ENCODE measurements around the gene PRDM2. TPM values are rescaled to one million over a fixed set of nuclear protein-coding genes. Genes with fewer than 3 reads are reported as not detected.

Gene PRDM2
- polyA plus RNA-seq, 1 donor = 43.3 TPM

DNA sequence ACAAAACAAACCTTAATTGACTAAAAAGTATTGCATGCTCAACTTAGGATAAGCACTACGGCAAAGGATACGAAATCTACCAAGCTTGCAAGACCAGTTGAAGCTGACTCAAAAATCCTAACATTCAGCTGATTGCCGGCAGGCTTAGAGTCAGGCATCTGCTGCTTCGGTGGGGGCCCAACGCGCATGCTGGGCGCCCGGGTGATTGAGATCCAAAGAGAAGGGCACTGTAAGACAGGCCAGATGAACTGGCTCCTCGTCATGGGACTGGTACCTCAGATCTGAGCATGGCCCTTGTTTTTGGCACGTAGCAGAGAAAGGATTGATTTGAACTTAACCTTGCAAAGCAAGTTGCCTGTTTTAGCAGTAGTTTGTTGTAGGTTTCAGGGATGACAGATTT, 86.6 kb downstream of the PRDM2 start:
- DNase-seq = no peak

DNA sequence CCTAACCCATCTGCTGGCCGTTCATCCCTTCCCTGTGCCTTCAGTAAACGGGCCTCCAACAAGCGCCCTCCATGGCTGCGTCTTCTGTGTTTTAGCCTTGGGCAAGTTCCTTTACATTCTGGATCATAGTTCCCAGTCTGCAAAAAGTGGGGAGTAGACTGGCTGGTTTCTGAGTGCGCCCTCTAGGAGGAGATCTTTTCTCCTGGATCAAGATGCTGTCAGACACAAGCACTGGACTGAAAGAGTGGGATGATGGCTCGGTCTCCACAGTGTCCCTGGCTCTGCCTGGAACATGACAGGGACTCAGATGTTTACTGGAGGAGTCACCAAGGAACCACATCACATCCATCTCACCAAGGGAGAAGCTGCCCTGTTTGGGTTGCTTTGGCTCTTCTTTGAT, 88.8 kb downstream of the PRDM2 start:
- no peak for DNase-seq

DNA sequence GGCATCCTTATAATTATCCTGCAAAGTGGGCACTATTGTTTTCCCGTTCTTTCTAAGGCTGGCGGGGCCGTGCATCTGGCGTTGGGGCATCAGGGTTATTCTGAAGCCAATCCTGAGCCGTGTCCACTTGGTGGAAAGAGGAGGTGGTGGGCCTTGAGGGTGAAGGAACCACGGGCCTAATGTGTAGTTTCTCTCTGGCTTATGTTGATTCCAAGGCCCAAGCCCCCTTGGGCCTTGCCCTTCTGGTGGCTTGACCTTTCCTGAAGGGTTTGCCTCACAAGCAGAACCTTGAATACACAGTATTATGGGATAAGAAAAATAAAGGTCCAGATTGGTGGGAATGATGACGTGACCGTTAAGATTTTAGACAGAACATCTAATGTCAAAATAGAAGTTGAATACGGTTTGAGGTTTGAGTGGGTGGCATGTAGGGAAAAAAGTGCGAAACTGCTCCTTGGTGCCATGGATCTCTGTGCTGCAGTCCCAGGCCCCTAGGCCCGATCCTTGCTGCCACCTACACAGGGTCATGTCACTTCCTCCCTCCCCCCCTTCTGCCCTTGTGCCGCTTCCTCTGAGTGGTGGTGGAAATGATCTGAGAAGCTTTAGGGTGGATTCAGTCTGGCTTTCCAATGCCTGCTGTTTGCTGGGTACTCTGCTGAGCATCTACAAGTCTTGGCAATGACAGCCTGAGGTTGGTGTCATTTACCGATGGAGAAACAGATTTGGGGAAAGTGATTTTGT, 90.5 kb downstream of the PRDM2 start:
- no peak for DNase-seq

DNA sequence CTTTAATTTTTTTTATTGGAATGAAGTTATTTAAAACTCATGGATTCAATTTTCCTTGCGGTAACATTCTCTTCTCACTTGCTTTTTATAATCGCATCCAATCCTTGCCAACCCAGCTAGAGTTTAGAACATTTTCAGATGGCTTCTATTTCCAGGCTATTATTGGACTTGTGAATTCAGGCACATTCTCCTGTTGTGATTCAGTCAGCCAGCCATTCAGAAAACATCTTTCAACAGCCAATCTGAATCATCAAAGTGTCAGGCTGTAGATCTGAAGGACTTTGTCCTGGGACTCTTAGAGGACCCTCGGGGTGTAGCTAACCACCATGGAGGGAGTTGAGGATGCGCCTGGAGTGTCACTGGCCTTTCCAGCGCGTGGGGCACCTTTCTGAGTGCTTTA, 92.4 kb downstream of the PRDM2 start:
- DNase-seq = no peak

DNA sequence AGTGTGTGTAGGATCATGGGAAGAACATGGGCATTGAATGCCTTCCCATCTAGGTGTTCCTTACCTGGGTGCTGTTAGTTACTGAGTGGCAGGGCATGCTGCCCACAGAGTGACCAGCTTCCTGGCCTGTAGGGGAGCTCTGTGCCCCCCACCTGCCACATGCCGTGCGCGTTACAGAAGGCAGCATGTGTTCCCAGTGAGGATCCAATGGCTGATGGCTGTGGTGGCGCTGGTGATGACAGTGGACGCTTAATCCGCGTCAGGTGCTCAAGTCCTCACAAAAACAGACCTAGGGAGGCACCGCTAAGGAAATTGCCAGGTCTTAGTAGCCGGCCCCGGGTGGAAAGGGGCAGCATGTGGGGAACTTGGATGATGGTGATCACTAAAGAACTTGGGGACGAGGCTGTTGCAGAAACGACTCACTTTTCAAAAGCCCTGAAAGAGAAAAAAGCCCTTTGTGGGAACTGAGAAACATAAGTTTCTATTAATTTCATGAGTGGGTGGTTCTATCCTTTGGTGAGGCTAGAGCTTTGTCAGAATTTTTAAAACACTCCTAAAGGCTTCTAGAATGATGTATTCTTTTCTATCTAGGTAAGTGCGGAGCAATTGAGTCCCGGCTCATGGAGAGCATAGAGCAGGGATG, 93.2 kb downstream of the PRDM2 start:
- DNase-seq = no peak

DNA sequence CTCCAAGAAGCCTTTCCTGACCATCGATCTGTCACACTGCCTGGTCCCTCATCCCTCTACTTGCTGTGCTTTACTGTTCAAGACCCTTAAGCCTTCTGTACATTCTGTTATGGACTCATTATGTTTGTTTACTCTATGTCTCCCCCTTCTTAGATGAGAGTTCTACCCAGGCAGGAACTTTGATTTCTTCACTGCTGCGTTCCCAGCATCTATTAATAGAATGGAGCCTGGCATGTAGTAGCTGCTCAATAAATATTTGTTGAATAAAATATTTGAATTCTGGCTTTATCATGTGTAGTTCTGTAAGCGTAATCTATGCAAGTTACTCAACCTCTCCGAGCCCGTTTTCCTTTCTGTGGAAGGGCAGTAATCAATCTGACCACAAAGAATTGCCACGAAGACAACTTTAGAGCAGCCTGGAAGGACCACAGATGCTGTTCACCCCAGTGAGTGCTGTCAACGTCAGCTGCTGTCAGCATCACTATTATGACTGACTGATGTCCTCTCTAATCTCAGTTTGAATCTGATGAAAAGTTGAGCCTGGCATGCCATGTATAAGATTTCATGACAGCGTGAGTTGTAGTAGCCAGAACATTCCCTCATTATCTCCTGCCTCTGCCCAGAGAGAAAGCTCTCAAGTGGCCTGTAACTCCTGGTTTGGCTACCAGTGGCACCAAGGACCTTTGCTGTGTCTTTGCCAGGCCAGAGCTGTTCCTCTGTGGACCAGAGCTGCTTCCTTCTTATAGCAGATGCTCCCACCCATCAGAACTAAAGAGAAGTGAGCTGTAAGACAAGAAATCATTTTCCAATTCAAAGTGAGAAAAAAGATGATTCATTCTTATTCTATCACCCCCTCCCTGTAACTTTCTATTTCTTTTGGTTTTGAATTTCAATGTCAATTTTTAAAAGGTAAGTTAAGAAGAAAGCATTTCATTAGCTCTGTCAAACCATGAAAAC, 94.5 kb downstream of the PRDM2 start:
- no peak for DNase-seq

DNA sequence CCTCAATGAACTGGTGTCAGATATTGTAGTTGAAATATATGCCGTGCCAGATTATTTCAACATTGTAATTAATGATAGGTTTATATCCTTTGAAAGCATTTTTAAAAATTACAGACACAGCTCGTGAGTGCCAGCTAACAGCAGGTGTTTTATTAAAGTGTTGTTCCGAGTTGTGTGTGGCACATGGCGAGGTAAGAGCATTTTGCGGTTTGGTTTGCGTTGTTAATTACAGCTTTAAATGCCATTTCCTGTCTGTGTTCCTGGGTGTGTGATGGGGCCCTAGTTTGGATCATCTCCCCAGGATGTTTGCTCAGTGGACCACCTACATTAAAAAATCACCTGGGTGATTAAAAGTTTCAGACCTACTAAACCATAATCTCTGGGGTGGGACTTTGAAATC, 97.4 kb downstream of the PRDM2 start:
- DNase-seq = no peak

DNA sequence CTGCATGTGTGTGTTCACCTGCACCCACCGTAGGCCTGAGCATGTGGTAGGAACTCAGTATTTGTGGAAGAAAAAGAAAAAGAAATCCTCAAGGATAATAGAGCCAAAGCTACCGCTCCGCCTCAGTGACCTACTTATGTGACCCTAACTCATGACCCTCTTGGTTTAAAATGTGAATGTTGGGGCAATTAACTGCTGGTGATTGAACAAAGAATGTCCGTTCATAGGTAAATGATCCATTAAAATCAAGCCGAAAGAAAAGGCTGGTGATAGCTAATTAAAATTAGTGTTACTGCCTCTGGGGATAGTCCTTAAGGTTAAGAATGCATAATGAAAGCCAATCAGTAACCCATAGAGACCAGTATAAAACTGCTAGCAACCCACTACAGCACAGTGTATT, 98.1 kb downstream of the PRDM2 start:
- no peak for DNase-seq

DNA sequence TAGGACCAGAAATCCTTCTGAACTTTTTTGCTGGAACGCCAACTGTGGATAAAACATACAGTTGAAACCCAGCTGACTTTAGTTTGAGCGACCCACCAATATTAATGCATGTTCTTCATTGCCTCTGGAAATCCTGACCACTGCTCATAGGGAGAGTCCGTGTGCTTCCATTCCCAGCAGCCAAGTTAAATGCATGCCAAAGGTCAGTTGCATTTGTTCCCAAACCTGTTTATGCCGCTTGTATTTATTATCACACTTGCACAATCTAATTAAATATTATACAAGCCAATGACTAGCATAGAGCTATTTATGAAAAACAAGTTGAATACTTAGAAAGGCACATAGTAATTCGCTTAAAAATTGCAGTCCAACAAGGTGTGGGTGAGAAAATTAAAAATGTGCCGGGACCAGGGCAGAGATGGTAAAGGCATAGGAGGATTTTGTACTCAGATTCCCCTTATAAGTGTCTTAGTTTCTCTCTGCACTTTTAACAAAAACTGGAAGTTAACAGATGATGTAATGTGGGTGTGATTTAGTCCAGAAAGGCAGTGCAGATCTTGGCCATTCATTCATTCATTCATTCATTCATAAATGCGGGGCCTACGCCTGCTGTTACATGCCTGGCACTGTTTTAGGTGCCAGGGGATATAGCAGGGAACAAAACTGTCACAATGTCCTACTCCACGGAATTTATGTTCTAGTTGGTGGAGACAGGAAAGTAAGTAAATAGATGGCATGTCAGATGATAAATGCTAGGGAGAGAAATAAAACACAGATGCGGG, 99.7 kb downstream of the PRDM2 start:
- no peak for DNase-seq

DNA sequence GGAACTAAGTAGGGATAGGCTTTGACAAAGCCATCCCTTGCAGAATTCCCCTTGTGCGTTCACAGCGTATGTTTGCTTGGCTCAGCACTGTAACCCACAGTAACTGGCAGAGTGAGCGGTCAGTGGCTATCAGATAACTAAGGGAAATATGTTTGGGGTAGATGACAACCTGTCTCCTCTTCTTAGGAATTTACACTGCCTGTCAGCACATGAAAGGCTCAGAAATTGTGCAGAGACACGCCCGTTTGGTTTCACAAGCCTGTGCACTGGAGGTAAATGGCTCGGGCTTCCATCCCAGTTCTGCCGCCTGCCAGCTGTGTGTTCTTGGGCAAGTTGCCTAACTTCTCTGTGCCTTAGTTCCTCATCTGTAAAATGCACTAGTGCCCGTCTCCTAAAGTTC, 101.2 kb downstream of the PRDM2 start:
- DNase-seq = no peak

DNA sequence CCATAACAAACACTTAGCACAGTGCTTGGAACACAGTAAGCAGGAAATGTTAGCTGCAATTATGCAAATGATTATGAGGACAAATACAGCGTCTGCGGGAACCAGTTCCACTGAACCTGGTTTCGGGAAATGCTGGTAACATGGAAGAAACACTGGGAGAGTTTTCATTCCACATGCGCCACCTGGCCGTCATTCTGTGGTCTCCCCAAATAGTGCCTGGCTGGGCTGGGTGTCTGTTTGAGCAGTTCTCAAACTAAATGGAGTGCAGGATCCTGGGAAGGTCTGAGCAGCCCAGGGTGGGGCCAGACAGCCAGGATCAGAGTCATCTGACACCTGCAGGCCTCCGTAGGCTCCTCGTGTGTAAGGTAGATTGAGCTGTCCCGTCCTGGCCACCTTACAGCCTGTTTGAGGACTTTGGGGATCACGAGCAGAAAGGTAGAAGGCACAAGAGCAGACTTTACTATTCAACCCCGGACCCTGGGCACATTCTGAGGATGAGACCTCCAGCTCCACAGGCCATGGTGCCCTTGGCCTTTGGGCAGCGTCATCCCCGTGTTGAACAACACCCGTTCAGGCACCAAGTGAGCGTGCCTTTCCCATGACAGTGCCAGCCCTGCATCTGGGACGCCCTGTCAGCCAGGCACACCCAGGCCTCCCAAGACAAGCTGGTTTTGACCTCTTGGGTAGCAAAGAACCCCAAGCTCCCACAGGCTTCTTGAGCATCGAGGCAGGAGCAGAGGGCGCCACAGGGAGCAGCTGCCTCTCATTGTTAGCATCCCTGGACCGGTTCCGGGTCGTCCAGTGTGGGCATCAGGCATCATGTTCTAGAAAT, 101.9 kb downstream of the PRDM2 start:
- no peak for DNase-seq

DNA sequence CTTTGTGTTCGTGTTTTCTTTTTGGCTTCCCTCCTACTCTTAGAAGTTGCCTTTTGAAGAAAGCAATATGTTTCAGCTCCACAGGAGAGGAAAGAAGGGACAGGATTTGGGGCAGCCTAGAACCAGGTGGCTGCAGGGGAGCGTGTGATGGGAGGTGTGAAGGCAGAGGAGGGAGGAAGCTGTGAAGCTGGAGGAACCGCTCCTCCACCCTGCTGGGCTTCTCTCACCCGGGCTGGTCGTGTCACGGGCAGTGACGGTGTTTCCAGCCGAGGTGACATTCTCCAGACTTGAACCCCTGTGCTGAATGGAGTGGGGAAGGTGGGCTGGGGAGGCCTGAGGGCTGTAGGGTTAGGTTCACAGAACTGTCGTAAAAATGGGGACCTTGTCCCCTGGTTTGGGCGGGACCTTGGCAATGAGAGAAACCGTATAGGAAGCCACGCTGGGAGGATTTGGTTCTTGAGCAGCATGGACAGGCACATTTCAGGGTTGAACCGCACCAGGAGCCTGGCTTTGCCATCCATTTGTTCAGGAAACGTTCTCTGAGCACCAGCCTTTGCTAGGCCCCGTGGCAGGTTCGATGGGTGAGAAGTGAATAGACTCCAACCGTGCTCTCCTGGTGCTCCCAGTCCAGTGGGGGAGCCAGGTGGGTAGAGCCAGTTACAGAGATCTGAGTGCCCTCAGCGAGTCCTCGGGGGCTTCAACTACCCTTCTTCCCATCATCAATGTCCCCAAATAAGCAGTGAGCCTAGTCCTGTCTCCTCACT, 103.0 kb downstream of the PRDM2 start:
- DNase-seq = no peak

DNA sequence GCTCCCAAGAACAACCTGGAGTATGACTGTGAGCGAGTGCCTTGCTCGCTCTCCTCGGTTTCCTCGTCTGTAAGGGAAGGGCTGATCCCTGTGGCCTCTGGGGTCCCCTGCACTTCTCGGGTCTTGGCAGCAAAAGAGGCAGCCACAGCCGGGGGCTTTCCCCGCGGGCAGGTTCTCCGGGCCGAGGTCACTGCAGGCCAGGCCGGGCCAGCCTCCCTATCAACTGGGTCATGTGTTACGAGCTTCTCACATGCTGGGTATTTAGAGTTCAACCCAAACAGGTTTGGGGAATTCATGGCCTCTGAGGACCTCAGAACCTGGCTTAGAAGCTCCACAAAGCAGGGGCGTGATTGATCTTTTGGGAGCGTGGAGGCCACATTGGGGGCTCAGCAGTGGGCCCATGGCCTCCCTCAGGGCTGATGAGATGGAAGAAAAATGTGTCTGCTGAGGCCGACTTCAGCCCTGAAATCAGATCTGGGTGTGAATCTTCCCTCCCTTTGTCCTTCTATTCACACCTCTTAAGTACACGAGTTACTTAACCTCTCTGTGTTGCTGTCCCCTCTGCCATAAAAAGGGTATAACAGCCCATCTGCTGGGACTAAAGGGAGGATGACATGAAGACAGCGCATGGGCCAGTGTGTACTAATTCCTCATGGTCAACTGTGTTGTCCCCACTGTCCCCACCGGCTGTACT, 103.7 kb downstream of the PRDM2 start:
- no peak for DNase-seq

DNA sequence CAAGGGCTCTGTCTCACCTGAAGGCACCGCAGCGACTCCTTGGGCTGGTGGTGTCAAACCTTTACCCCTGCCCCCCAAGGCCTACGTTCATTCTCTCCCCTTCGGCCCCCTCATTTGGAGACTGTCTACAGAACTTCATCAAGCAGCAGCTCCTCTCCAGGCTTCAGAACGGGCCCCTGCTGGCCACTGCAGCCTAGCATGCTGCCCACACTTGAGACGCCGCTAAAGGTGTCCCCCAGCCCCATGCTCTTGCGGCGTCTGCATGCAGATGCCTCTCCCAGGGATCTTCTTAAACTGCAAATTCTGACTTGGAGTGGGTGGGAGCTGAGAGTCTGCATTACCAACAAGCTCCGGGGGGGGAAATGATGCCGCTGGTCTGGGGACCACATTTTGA, 104.2 kb downstream of the PRDM2 start:
- DNase-seq = no peak

DNA sequence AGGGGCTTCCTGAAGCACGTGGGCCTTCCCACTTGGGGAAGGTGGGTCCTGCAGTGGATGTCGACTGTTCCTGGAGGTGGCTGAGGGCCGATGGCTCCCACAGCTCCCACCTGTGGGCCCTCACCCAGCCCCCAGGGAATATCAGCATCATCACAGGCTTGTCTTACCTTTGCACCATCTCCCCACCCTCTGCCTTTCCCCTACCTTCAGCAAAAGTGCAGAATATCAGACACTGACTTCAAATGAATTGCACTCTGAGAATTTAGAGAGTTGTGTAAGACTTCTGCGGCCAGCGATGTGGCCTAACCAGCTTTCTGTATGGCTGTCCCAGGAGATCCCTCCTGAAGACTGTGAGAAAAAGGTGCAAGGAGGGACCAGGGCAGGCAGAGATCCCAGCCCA, 105.4 kb downstream of the PRDM2 start:
- no peak for DNase-seq

DNA sequence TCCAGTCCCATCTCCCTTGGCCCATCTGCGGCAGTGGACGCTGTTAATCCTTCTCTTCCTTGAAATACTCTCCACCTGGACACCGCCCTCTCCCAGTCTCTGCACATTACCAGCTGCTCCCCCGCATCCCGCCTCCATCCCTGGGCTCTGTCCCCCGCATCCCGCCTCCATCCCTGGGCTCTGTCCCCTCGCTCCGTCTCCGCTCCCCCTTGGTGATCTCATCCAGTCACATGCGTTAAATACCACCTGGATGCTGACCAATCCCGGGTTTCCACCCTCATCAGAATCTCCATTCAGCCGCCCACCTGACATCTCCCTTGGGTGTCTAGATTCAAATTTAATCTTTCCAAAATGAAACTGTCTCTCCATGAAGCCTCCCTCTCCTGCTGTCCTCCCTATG, 106.1 kb downstream of the PRDM2 start:
- no peak for DNase-seq

DNA sequence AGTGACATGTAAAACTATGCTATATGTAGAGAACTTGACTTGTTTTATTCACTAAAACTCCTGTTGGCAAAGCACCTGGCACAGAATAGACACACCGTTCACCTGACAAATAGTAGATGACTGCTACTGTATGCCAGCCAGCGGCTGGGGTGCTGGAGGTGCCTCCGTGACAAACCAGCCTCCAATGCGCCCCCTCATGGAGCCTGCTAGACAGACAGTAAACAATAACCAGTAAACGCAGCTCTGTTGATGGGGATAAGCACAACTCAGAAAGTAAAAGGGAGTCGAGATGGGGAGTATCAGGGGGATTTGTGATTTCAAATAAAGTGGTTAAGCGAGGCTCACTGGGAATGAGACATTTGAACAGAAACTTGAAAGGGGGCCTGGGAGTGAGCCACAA, 107.2 kb downstream of the PRDM2 start:
- DNase-seq = no peak

DNA sequence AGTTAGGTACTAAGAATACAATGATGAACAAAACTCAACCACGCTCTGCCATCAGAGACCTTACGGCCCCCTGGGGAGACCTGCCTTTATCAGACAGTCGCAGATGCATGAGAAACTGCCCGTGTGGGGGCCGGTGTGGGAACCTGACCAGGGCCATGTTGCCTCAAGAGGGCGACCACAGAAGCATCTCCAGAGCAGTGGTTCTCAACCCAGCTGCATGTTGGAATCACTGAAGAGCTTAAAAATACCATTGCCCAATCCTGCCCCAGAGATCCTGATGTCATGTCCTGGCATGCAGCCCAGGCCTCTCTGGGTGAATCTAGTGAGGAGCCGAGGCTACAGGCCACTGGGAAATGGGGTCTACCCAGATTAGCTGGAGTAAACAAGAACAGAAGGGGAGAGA, 108.7 kb downstream of the PRDM2 start:
- no peak for DNase-seq

DNA sequence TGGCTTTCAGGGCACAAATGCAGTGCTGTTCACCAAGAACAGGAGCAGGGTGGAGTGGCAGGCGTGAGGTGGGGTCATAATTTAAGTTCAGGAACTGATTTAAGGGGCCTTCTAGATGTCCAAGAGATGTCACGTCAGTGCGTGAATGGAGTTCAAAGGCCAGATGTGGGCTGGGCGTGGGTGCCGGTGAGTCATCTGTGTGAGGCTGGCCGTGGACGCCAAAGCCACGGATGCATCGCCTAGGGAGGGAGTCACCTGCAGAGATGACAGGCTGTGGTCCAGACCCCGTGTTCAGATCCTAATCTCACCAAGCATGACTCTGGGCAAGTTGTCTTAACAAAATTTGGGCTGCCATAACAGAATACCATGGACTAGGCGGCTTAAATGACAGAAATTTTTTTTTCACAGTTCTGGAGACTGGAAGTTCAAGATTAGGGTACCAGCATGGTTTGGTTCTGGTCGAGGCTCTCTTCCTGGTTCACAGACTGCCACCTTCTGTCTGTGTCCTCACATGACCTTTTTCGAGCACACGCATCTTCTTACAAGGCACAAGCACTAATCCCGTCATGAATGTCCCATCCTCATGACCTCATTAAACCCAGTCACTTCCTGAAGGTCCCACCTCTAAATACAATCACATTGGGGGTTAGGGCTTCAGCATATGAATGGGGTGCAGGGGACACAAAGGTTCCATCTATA, 109.6 kb downstream of the PRDM2 start:
- DNase-seq = no peak

All from left kidney (tissue), 2 donors.